ENCODE data around the gene EEFSEC. TPM values are rescaled to one million over a fixed set of nuclear protein-coding genes. Genes with fewer than 3 reads are reported as not detected.

EEFSEC gene
- total RNA-seq, 1 donor from 2014 or later = 0.92 TPM

DNA sequence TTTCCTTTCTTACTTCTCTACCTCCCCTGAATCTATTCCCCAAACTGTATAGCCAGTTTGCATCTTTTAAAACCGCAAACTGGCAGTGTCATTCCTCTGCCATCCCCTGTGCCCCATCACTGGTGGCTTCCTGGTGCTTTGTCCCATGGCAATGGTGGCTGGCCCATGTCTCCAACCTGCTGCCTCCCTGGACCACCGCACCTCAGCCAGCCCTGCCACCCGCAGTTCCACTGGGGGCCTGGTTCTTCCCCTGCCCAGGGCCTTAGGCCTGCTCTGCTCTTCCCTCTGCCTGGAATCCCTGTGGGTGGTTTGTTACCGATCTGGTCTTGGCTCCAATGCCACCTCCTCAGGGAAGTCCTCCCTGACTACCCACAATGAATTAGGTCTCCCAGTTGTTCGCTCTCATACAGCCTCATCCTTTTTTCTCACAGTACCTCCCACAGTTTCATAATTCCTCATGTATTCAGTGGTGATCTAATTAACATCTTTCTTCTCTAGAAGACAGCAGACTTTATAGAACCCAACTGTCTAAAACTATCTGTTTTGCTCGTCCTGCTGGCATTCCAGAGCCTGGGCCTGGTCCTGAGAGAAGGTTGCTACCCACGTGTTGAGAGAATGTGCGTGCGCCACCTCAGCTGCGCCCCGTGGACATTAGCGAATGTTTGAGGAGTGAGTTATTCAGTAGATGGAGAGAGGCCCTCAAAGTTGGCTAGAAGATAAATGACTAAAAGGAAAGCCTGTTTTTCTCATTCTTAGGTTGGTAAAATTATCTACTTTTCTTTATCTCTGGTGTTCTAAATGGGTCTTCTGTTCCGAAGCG is 183.3 kb downstream of the EEFSEC start:
- Histone ChIP-seq H3K27ac (no peak overlapping the region), H3K36me3 (no peaks in the 10 kb centered on the region)

DNA sequence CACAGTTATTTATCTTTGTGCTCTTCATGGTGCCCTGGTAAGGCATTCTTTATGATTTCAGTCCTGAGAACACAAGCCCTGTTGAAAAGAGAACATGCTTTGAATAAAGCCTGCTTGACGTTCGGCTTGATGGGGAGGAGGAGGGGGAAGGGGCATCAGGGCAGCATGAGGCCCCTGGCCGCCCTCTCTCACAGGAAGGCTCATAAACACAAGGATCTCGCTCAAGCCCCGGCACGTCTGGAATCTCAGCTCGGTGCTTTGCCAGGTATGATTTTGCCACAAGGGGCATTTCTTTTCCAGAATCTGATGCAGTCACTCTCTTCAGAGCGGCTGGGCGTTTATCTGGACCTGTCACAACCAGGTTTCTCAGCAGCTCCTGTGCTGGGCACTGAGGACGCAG is 184.0 kb downstream of the EEFSEC start:
- Mint-ChIP-seq H3K27ac (peak overlapping the region; percentile 7), H3K4me3 (no peak overlapping the region), H3K4me1 (peaks cover 51% of the 10 kb centered on the region), H3K36me3 (peaks cover 4% of the 10 kb centered on the region), H3K27me3 (ENCODE audit: insufficient read depth, low read depth) (peaks cover 5% of the 10 kb centered on the region), H3K9me3 (no peaks in the 10 kb centered on the region)
- H3K4me1 ChIP-seq = no peaks in the 10 kb centered on the region
- no peak overlapping the region for H3K27ac ChIP-seq
- H3F3A ChIP-seq (ENCODE audit: low read depth) = no peaks in the 10 kb centered on the region
- H3K79me2 ChIP-seq (ENCODE audit: low read depth) = no peaks in the 10 kb centered on the region
- no peaks in the 10 kb centered on the region for H3K27me3 ChIP-seq
- DNase-seq (ENCODE audit: low spot score) = no peak
- no peak overlapping the region for H3K4me3 ChIP-seq
- H3K9me3 ChIP-seq (ENCODE audit: low read depth) = no peaks in the 10 kb centered on the region
- H3K4me2 ChIP-seq = no peak overlapping the region
- no peaks in the 10 kb centered on the region for H3K36me3 ChIP-seq
- H2AFZ ChIP-seq (replicated peaks) = no peak overlapping the region
- H3K9ac ChIP-seq = no peak overlapping the region
- no peaks in the 10 kb centered on the region for H4K20me1 ChIP-seq (ENCODE audit: low read depth)
- TF ChIP-seq EZH2phosphoT487 (IDR thresholded peaks at IDR 0.05) (no peak), EZH2 (IDR thresholded peaks at IDR 0.05) (no peak)
- TF ChIP-seq, protein P1, sequence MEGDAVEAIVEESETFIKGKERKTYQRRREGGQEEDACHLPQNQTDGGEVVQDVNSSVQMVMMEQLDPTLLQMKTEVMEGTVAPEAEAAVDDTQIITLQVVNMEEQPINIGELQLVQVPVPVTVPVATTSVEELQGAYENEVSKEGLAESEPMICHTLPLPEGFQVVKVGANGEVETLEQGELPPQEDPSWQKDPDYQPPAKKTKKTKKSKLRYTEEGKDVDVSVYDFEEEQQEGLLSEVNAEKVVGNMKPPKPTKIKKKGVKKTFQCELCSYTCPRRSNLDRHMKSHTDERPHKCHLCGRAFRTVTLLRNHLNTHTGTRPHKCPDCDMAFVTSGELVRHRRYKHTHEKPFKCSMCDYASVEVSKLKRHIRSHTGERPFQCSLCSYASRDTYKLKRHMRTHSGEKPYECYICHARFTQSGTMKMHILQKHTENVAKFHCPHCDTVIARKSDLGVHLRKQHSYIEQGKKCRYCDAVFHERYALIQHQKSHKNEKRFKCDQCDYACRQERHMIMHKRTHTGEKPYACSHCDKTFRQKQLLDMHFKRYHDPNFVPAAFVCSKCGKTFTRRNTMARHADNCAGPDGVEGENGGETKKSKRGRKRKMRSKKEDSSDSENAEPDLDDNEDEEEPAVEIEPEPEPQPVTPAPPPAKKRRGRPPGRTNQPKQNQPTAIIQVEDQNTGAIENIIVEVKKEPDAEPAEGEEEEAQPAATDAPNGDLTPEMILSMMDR (IDR thresholded peaks at IDR 0.05) = no peak

More for the DNA sequence above, 183.3 kb downstream of the EEFSEC start:
- H2AFZ ChIP-seq (replicated peaks) = no peak overlapping the region
- Mint-ChIP-seq H3K36me3 (peaks cover 4% of the 10 kb centered on the region), H3K9me3 (no peaks in the 10 kb centered on the region), H3K27ac (peak overlapping the region; percentile 14), H3K4me3 (no peak overlapping the region), H3K4me1 (peaks cover 51% of the 10 kb centered on the region), H3K27me3 (ENCODE audit: insufficient read depth, low read depth) (peaks cover 5% of the 10 kb centered on the region)
- H3K4me3 ChIP-seq = no peak overlapping the region
- H3F3A ChIP-seq (ENCODE audit: low read depth) = no peaks in the 10 kb centered on the region
- DNase-seq (ENCODE audit: low spot score) = no peak
- H3K79me2 ChIP-seq (ENCODE audit: low read depth) = no peaks in the 10 kb centered on the region
- H3K4me2 ChIP-seq = no peak overlapping the region
- TF ChIP-seq EZH2 (IDR thresholded peaks at IDR 0.05) (no peak), EZH2phosphoT487 (IDR thresholded peaks at IDR 0.05) (no peak)
- TF ChIP-seq, protein P1 (IDR thresholded peaks at IDR 0.05) = no peak
- no peaks in the 10 kb centered on the region for H3K4me1 ChIP-seq
- H3K9ac ChIP-seq = no peak overlapping the region
- H3K27me3 ChIP-seq = no peaks in the 10 kb centered on the region
- no peaks in the 10 kb centered on the region for H3K9me3 ChIP-seq (ENCODE audit: low read depth)
- no peaks in the 10 kb centered on the region for H4K20me1 ChIP-seq (ENCODE audit: low read depth)

DNA sequence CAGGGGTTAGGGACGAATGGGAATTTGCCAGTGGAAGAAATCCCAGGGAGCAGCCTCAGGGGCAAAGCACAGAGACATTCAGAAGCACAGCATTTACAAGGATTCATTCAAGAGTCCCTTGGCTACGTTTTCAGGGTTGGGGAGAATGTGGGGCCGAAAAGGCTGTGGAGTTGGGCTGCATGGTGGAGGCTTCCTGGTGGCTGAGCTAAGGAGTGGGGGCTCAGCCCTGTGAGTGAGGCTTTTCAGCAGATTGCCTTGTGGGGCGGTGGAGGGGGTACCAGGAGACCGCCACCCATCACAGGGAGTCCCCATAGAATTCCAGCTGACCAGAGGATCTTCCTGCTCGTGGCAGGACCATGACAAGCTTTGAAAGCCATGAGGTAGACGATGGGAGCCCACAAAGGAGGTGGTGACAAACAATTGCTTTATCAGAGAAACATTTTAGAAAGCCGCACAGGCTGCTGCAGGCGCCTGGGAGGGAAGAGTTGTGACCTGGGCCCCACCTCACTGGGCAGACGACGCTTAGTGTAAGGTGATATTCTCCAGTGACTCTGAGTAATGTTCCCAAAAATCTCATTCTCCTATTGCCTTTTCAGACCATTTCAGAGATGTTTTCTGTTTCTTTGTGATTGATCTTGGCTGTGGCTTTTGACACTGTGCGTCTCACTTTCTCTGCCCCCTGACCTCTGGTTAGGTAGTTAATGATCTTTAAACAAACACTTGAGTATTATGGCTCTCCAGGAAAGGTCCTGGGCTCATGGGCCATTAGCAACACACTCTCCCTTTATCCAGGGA is 185.5 kb downstream of the EEFSEC start:
- Mint-ChIP-seq H3K4me3 (no peak overlapping the region), H3K27me3 (ENCODE audit: insufficient read depth, low read depth) (peaks cover 5% of the 10 kb centered on the region), H3K36me3 (peaks cover 4% of the 10 kb centered on the region), H3K9me3 (no peaks in the 10 kb centered on the region), H3K4me1 (peaks cover 51% of the 10 kb centered on the region), H3K27ac (no peak overlapping the region)
- Histone ChIP-seq H3K4me2 (no peak overlapping the region), H2AFZ (replicated peaks) (no peak overlapping the region), H4K20me1 (ENCODE audit: low read depth) (no peaks in the 10 kb centered on the region), H3F3A (ENCODE audit: low read depth) (no peaks in the 10 kb centered on the region), H3K27me3 (no peaks in the 10 kb centered on the region), H3K9ac (no peak overlapping the region), H3K27ac (no peak overlapping the region), H3K4me1 (no peaks in the 10 kb centered on the region), H3K9me3 (ENCODE audit: low read depth) (no peaks in the 10 kb centered on the region), H3K79me2 (ENCODE audit: low read depth) (no peaks in the 10 kb centered on the region), H3K36me3 (no peaks in the 10 kb centered on the region), H3K4me3 (no peak overlapping the region)
- no peak for TF ChIP-seq EZH2 (IDR thresholded peaks at IDR 0.05)
- TF ChIP-seq, protein P1 (IDR thresholded peaks at IDR 0.05) = no peak
- no peak for TF ChIP-seq EZH2phosphoT487 (IDR thresholded peaks at IDR 0.05)
- DNase-seq (ENCODE audit: low spot score) = no peak
